A673 (cell line): Measurements from ENCODE around the gene SCGB1A1. TPM values are rescaled to one million over a fixed set of nuclear protein-coding genes. Genes with fewer than 3 reads are reported as not detected.

Experiments used
- BruUV-seq: library from RNA; stranded (reverse); fragments of 400-500 nt; replicated peaks from 2 replicates; lab custom pipeline; 2021; lab: Mats Ljungman, UMichigan
- CTCF ChIA-PET: fragments of 300-600 bp; sonication (Branson Sonifier 250); formaldehyde crosslinking; loops from one replicate; lab custom pipeline; 2022; ENCODE audit warnings: antibody characterized with exemption; lab: Charles Lee
- POLR2A ChIA-PET: fragments of 300-600 bp; sonication (Branson Sonifier 250); formaldehyde crosslinking; loops from one replicate; lab custom pipeline; 2022; ENCODE audit warnings: antibody characterized with exemption; ENCODE audit not compliant: low non-redundant PET; lab: Charles Lee
- DNase-seq: peaks from one replicate; pipeline ENCODE4 v3.0.0-alpha.2; 2015; ENCODE audit warnings: low spot score
- H3K27ac ChIP-seq: fragments of 200-600 bp; sonication (generic); 2 replicates; pipeline ENCODE4 v1.5.1; 2016; ENCODE audit warnings: mixed run types, low read depth, mild to moderate bottlenecking, mixed read lengths, antibody characterized with exemption, low read length; ENCODE audit not compliant: poor library complexity, severe bottlenecking
- H3K27me3 ChIP-seq: fragments of 200-600 bp; sonication (generic); replicated peaks from 2 replicates; pipeline ENCODE4 v1.6.1; 2017; ENCODE audit warnings: mixed run types, low read depth, mild to moderate bottlenecking, mixed read lengths, antibody characterized with exemption, low read length; ENCODE audit not compliant: insufficient read depth, poor library complexity
- H3K36me3 ChIP-seq: fragments of 200-600 bp; sonication (generic); 2 replicates; pipeline ENCODE4 v1.6.1; 2016; ENCODE audit warnings: mixed run types, mild to moderate bottlenecking, mixed read lengths, antibody characterized with exemption, low read length; ENCODE audit not compliant: insufficient read depth, poor library complexity, severe bottlenecking
- H3K4me1 ChIP-seq: fragments of 200-600 bp; sonication (generic); 2 replicates; pipeline ENCODE4 v1.6.1; 2017; ENCODE audit warnings: mixed run types, mild to moderate bottlenecking, mixed read lengths, antibody characterized with exemption, low read length; ENCODE audit not compliant: insufficient read depth, poor library complexity, severe bottlenecking
- H3K4me3 ChIP-seq: fragments of 200-600 bp; sonication (generic); 2 replicates; pipeline ENCODE4 v1.5.1; 2016; ENCODE audit warnings: low read depth, mixed run types, mild to moderate bottlenecking, mixed read lengths, low read length; ENCODE audit not compliant: poor library complexity, severe bottlenecking
- H3K9me3 ChIP-seq: fragments of 200-600 bp; sonication (generic); 2 replicates; pipeline ENCODE4 v1.6.1; 2016; ENCODE audit warnings: mixed run types, low read depth, mild to moderate bottlenecking, mixed read lengths, antibody characterized with exemption, low read length; ENCODE audit not compliant: poor library complexity, severe bottlenecking
- CTCF ChIP-seq: fragments of 300-800, 200-600 bp; sonication (generic); conservative IDR thresholded peaks from 2 replicates; pipeline ENCODE4 v1.5.1; 2017; ENCODE audit warnings: low read depth, mild to moderate bottlenecking, antibody characterized with exemption, low read length, moderate library complexity, mixed read lengths
- EZH2 ChIP-seq: fragments of 200-600 bp; sonication (generic); IDR thresholded peaks from 2 replicates; pipeline ENCODE4 v1.6.1; 2017; ENCODE audit warnings: borderline replicate concordance, low read depth, mild to moderate bottlenecking, mixed read lengths, antibody characterized with exemption, low read length; ENCODE audit not compliant: poor library complexity, severe bottlenecking
- intact Hi-C: fragments of 100-400 bp; cut with micrococcal nuclease; formaldehyde crosslinking; loops from one replicate; pipeline ENCODE4 v1.10.0; 2022; ENCODE audit not compliant: unreplicated experiment
- total RNA-seq: library from RNA; stranded (reverse); gene quantifications from 2 replicates; pipeline ENCODE4 v1.2.3, GENCODE V29; 2021

The SCGB1A1 gene
- total RNA-seq, 1 experiment from 2014 or later = not detected

GRCh38 chr11:62464655-62465054 lies 45.8 kb downstream of the SCGB1A1 start:
- H3K27me3 ChIP-seq = no peaks in the 10 kb centered on the region
- TF ChIP-seq CTCF (no peak), EZH2 (no peak)
- no TSS peak for BruUV-seq
- POLR2A ChIA-PET = no interaction called here
- intact Hi-C loops = no loop called here
- no peaks in the 10 kb centered on the region for H3K9me3 ChIP-seq
- H3K27ac ChIP-seq = no peak overlapping the region
- no peaks in the 10 kb centered on the region for H3K4me1 ChIP-seq
- no peaks in the 10 kb centered on the region for H3K36me3 ChIP-seq
- no peak for DNase-seq
- no peak overlapping the region for H3K4me3 ChIP-seq
- CTCF ChIA-PET = no interaction called here

DNA sequence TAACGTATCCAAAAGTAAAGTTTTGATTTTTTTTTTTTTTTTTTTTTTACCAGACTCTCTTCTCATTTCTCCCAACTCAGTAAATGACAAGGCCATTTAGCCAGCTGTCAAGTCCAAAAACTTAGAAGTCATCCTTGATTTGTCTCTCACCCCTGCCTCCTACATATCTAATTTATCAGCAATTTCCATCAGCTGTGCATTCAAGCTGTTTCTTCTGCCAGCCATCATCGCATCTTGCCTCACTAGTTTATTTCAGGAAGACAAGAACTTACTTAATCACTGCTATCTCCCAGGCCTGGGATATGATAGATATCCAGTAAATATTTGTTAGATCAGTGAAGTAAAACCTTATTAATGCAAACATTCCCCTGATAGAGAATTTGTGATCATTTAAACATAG lies 47.6 kb downstream of the SCGB1A1 start:
- Histone ChIP-seq H3K27me3 (no peaks in the 10 kb centered on the region), H3K4me1 (no peaks in the 10 kb centered on the region), H3K27ac (no peak overlapping the region), H3K36me3 (no peaks in the 10 kb centered on the region), H3K9me3 (no peaks in the 10 kb centered on the region), H3K4me3 (no peak overlapping the region)
- DNase-seq = no peak
- BruUV-seq = no TSS peak
- TF ChIP-seq EZH2 (no peak), CTCF (no peak)
- ChIA-PET CTCF (interaction anchor here (1.0 kb wide), 1 partner anchor 22 kb away, joined by 3 read pairs; no protein-coding TSS in a partner anchor), POLR2A (no interaction called here)
- intact Hi-C loops = no loop called here

GRCh38 chr11:62468577-62468976 lies 49.7 kb downstream of the SCGB1A1 start:
- Histone ChIP-seq H3K4me1 (peaks cover 6% of the 10 kb centered on the region), H3K27me3 (no peaks in the 10 kb centered on the region), H3K9me3 (no peaks in the 10 kb centered on the region), H3K27ac (no peak overlapping the region), H3K4me3 (no peak overlapping the region), H3K36me3 (no peaks in the 10 kb centered on the region)
- no peak for TF ChIP-seq EZH2
- no peak for TF ChIP-seq CTCF
- BruUV-seq = no TSS peak
- ChIA-PET POLR2A (interaction anchor here (0.5 kb wide), 1 partner anchor 11 kb away, joined by 3 read pairs; no protein-coding TSS in a partner anchor), CTCF (interaction anchor here (0.6 kb wide), 1 partner anchor 129 kb away, joined by 5 read pairs; no protein-coding TSS in a partner anchor)
- intact Hi-C loops = no loop called here
- DNase-seq = no peak
